Stimulated activated CD8-positive, alpha-beta memory T cell treated with anti-CD3 and anti-CD28 coated beads, Interleukin-15, amount 100 ng/mL, for 24 hours (primary cell): ENCODE results near the gene ZMAT2.
"Not testable (repeated sequence)": the region's sequence is repeated elsewhere in the genome, so short reads cannot be mapped to it uniquely, and the experiment has no call there.

ENCODE experiments used
- DNase-seq: peaks from one replicate; pipeline ENCODE4 v3.0.0-alpha.2; 2020; ENCODE audit warnings: low read depth

The ZMAT2 gene, protein sequence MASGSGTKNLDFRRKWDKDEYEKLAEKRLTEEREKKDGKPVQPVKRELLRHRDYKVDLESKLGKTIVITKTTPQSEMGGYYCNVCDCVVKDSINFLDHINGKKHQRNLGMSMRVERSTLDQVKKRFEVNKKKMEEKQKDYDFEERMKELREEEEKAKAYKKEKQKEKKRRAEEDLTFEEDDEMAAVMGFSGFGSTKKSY

DNA sequence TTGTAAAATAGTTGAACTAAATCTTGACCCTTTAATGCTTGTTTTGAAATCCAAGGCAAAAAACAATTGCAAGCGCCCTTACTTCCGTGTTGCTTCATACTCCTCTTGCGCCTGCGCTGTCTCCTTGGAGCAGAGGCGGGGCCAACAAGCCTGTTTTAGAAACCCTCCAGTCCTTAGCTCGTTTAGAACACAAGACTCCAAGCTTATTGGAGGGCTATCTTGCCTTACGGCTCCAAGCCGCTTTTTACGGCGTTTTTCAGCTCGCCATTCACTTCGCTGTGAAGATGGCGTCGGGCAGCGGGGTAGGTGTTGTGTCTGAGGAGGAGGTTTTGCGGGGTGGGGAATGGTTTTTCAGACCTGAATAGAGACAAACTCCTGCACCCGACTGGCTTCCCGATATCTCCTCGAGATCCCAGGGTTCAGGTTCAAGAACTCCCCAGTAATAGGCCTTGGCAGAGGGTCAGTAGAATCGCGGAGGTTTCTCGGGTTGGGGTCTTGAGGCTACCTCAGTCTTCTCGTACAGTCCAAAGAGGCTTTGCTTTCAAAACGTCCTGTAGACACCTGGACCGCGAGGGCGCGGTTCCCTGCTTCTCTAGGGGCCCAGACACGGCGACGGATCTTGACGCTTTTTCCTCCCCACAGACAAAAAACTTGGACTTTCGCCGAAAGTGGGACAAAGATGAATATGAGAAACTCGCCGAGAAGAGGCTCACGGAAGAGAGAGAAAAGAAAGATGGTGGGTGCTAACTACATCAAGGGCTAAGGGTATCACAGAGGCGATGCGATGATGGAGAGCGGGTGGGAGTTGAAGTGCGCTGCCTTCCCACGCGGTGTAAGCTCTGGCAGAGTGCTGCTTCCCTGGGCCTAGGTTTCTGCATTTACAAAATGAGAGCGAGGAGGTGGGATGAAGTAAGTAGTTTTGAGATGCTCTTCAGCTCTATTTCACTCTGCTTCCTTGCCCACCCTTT is at the start of gene ZMAT2:
ZMAT2 (plus strand) TSS at position 271 of the 968 bp plus-strand sequence; CDS start at position 285, 14 bp downstream.
- peak; percentile 69 for DNase-seq

DNA sequence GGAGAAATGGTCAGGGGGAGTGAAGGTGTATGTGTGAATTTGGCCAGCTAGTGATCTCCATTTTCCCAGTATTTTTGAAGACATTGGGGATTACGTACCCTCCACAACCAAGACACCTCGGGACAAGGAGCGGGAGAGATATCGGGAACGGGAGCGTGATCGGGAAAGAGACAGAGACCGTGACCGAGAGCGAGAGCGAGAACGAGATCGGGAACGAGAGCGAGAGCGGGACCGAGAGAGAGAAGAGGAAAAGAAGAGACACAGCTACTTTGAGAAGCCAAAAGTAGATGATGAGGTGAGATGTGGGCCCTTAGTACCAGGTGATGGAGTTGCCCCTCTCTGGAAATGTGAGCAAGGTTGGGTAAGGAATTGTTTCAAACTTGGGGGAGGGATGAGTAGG is 41.4 kb upstream of the ZMAT2 start:
- no peak for DNase-seq

DNA sequence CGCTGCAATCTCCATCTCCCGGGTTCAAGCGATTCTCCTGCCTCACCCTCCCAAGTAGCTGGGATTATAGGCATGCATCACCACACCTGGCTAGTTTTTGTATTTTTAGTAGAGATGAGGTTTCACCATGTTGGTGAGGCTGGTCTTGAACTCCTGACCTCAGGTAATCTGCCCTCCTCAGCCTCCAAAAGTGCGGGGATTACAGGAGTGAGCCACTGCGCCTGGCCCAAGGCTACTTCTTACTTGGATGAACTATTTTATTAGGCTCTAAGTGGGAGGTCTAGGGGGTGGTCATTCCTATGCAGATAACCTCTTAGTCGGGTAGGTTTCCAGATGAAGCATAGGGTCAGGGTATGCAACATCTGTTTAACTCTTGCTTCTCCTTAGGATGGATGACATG is 39.9 kb upstream of the ZMAT2 start:
- DNase-seq = not testable (repeated sequence)

DNA sequence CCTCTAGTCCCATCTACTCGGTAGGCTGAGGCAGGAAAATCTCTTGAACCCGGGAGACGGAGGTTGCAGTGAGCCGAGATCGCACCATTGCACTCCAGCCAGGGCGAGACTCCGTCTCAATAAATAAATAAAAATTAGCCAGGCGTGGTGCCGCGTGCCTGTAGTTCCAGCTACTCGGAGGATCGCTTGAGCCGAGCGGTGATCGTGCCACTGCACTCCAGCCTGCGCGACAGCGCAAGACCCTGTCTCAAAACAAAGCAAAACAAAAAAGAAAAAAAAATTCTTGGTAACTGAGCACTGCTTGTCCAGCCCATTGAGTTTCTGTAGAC is 36.3 kb upstream of the ZMAT2 start:
- DNase-seq = no peak

DNA sequence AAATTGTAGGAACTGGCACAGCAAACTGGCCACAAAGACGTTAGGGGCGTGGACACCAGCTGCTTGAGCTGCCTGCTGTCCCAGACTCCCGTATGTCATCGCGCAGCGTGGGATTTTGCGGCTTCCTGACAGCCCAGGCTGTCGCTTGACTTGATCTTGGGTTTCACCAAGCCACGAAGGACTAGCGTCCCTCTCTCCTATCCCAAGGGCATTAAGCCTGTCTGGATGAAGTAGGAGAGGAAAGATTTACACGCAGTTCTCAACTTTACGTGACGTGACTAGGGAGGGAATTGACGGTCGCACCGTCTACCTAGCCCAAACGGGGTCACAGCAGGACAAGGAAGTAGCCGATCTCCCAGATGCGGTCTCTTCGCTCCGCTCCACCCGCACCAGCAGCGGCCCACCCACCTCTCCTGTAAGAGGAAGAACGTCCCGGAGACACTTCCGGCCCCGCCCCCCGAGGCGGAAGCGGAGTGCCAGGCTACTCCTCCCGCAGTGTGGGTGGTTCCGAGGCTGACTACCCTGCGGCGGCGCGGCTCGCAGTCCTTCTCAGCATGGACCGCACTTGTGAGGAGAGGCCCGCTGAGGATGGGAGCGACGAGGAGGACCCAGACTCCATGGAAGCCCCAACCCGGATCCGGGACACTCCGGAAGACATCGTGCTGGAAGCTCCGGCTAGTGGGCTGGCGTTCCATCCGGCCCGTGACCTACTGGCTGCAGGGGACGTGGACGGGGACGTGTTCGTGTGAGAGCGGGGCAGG is 35.7 kb upstream of the ZMAT2 start, which contains the start of gene WDR55:
WDR55 (plus strand) TSS at position 546 of the 761 bp plus-strand sequence; CDS start at position 555, 9 bp downstream.
- DNase-seq = peak; percentile 92

DNA sequence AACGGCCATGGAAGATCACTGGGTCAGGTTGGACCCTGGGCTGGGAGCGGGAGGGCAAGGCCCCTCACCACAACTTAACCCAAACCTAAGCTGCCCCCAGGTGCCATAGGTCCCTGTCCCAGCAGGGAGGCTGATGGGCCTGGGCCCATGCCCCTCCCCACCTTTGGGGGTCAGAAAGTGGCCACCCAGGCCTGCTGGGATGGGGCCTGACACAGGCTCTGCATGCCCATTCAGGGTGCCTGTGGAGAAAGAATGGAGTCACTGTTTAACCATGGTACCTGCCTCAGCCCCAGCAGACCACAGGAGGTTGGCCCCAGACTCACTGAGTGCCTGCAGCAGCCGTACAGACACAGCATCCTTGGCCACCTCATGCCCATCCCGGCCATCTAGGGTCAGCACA is 29.2 kb upstream of the ZMAT2 start:
- DNase-seq = not testable (repeated sequence)

DNA sequence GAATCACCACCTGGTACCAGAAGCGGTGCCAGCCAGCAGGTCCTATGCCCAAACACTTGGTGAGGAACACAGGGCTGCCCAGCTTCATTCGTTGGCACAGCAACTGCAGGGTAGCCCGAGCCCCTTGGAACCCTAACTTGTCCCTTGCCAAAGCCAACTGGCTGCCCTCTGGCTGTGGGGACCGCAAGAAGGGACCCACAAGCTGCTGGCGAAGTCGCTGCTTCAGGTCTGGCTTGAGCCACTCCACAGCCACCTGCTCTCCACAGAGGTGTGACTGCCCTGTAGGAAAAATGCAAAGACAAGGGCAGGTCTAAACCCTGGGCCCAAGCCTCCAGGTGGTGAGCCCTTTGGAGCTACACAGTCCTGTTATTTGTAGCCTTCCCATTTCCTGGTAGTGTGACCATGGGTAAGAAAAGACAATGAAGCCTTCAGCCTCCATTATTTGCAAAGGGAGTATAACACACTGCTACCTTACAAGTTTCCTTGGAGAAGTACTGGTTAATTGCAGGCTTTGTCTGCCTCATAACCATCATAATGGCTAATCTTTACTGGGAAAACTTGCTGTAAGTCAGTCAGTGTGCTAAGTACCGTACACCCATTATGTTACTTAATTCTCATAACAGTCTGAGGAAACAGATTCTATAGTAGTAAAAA is 28.6 kb upstream of the ZMAT2 start:
- DNase-seq = no peak

DNA sequence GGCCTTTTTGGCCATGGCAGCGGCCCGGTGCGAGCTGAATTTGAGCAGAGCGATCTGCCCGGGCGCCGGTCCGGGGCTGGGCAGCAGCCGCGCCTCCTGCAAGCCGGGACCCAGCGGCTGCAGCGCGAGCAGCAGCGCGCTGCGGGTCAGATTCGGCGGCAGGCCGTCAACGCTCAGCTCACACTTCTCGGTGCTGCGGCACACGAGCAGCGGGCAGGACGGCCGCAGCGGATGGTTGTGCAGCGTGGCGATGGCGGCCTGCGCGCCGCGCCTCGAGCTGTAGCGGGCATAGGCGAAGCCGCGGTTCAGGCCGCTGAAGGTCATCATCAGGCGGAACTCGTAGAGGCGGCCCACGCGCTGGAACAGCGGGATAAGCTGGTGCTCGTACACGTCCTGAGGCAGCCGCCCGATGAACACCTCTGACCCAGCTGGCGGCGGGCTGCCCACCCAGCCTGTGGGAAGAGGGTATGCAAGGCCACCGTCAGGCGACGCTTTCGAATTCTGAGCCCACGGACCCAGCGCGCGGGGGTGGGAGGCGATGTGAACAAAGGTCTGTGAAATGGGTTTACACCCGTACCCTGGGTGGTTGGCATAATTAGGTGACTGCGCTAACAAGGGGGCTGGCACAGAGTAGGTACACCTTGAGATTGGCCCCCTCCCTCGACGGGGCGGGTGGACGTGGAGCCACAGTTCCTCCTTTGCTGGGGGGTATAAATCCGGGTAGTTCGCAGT is 27.6 kb upstream of the ZMAT2 start:
- no peak for DNase-seq

DNA sequence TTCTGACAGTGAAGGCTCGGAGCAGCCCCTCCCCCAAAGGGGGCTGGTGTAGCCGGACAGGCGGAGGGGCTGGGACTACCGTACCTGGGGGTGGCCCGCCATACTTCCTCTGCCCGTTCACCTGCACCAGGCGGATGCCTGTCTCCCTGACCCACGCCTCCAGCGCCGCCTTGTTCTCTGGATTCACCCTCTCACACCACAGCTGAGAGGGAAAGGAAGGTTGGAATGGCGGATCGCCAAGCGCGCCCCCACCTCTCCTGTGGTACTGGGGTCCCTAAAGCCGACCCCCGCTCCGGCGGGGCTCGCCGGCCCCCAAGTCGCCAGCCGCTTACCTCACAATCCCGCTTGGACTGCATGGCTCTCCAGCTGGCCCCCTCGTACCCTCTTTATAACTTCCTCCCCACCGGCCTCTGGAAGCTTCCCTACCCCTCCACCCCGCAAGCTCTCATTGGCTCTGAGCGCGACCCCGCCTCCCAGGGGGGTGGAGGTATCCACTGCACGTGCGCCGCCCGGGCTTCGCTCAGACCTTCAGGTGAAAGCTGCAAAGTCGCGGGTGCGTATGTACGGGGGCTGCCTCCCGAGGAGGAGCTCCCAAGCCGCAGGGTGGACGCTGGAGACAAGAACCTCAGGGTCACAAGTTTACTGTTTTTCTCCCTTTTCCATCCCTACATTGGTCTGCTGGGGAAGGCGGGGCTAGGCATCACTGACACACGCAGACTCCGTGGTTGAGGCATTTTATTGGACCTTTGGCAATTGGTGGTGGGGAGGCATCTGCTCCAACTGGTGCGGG is 26.9 kb upstream of the ZMAT2 start, which contains the start of gene DND1:
DND1 (minus strand) TSS at position 390 of the 790 bp plus-strand sequence; CDS start at position 356, 34 bp downstream.
- no peak for DNase-seq

DNA sequence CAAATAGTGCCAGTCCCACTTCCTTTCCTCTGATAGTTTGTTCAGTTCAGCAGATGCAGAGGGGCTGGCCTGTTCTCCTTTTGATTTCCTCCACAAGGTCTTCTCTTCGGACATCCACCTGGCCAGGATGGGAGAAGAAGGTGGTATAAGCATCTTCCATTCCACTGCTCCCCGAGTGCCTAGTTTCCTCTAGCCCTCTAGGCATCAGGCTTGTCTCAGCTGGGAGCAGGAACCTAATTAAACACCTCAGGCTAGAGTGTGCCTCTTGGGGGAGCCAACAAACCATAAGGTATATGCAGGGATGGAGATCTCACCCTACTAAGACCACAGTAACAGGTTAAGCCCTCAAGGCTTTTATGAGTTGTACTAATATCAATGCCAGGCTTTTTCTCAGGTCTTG is 26.0 kb upstream of the ZMAT2 start:
- no peak for DNase-seq

DNA sequence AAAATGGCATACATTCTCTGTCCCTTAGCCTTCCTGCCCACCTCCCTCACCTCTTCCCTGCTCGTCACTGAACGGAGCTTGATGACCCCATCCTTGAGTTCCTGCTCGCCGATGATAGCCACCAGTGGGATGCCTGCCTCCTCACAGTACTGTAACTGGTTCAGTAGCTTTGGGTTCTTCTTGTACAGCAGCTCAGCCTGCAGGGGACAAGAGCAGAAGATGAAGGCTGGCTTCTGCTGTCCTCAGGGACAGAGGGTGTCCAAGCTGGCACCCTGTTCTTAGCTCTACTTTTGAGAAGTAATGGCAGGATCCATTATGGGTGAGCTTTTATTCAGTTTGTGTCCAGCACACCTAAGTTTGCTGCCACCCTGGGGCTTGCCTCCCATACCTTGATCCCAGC is 25.6 kb upstream of the ZMAT2 start:
- DNase-seq = no peak

DNA sequence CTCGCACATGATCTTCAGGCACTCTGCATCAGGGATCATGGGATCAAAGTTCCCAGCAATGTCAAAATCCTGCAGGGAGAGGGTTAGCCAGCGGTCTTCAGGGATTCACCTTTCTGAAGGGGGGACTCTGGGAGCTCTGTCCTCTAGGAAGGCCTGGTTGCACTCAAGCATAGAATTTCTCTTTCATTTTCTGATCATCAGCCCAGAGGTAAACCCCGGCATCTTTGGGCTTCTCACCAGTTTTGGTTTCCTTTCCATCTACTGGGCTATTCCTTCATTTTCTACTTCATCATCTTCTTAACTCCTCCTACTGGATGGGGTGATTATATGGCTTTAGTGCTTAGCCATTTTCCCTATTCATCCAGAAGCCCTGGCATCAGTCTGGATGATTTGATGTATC is 22.3 kb upstream of the ZMAT2 start:
- no peak for DNase-seq

DNA sequence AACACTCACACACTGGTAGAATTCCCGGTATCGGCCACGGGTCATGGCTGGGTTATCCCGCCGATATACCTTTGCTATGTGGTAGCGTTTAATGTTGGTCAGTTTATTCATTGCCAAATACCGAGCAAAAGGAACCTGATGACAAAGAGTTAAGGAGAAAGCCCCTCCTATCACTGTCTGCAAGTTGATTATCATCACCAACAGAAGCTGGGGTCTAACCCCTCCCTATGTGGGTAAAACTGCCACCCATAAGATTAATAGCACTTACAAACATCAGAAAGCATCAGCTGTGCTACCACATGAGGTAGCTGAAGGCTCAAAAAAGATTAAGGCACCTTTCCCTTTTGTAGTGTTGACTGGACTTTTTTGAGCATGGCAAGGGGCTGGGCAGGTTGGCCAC is 21.3 kb upstream of the ZMAT2 start:
- DNase-seq = no peak

DNA sequence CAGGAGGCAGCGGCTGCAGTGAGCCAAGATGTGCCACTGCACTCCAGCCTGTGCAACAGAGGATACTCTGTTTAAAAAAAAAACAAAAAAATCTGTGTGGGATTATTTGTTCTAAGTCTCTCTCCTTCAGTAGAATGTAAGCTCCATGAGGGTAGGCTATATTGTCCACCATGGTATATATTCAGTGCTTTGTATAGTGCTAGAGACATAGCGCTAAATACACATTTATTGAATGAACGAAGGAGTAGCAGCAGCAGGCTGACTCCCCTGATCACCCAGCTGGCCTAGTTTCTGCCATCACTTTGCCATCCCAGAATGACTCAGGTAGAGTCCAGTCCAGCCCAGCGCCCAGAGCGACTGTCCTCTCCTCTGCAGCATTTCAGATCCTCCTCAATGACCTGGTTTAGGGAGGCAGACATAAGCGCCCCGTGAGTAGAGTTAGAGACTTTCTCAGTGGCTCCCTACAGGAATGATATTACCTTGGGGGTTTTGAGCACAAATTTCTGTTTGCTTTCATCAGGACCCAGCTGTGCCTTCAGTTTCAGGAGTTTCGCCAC is 9.8 kb upstream of the ZMAT2 start:
- DNase-seq = no peak

DNA sequence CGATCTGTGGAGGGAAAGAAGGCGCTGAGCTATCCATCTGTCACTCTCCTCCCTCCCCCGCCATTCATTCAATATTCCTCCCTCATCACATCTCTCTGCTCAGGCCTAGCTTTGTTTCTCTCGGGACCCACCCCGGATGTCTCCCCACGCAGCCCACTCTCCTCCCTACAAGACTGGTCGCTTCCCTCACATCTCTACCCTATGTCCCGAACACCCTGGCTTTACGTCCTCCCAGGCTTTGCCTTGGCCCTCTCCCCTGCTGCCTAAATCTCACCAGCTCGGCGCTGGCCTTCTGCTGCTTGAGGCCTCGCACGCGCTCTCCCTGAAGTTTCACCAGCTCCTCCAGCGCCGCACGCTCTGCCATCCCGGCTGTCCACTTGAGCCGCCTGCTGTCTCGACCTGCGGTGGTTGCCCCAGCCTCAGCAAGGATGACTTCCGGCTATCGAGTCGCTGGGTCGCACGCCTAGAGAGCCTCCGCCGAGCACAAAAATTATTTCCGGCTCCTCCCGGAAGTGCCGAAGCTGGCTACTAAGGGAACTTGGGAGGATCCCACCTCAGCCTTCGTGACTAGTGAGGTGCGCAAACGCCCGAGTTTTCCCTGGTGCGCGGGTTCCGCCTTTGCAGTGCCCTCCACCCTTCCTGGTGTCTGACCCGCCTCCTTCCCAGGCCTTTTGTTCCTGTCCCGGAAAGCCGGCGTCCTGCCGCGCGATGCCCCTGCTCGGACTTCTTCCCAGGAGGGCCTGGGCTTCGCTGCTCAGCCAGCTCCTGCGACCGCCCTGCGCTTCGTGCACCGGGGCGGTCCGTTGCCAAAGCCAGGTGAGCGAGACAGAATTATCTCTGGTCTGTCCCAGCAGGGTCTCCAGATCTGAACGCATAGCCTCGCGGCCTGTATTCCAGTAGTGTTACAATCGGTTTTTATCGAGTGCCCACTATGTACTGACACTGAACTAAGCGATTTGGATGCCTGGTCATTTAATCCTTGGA is 9.0 kb upstream of the ZMAT2 start, which contains the start of the genes HARS1 and HARS2:
HARS1 (minus strand) TSS at position 430 of the 984 bp plus-strand sequence; CDS start at position 364, 66 bp downstream.
HARS2 (plus strand) TSS at position 515 of the 984 bp plus-strand sequence; CDS start at position 709, 194 bp downstream.
- DNase-seq = peak; percentile 59

DNA sequence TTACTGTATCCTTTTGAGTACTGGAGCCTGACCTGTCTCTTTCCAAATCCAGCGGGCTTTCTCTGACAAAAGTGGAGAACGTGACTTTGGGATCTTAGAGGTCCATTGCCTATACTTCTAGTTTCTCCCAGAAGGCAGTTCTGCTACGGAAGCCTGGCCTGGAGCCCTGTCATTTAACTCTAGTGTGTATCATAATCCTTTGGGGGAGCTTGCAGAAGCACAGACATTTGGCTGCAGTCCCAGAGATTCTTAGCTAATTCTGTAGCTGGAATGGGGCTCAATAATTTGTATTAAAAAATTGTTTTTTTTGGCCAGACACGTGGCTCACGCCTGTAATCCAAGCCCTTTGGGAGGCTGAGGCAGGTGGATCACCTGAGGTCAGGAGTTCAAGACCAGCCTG is 6.0 kb upstream of the ZMAT2 start:
- no peak for DNase-seq

DNA sequence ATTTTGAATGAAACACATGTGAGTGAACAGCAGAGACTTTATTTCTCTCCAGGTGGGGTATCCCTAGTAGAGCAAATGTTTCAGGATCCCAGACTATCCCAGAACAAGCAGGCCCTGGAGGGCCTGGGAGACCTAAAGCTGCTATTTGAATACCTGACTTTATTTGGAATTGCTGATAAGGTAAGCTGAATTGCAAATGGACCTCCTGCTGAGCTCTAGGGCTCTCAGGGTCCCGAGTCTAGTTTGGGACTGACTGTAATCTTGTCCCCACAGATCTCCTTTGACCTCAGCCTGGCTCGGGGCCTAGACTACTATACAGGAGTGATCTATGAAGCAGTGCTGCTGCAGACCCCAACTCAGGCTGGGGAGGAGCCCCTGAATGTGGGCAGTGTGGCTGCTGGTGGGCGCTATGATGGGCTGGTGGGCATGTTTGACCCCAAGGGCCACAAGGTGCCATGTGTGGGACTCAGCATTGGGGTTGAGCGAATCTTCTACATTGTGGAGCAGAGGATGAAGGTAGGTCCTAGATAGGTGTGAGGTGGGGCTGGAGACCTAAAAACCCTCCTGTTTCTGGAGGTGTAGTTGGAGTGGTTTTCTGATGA is 3.3 kb upstream of the ZMAT2 start:
- DNase-seq = no peak

DNA sequence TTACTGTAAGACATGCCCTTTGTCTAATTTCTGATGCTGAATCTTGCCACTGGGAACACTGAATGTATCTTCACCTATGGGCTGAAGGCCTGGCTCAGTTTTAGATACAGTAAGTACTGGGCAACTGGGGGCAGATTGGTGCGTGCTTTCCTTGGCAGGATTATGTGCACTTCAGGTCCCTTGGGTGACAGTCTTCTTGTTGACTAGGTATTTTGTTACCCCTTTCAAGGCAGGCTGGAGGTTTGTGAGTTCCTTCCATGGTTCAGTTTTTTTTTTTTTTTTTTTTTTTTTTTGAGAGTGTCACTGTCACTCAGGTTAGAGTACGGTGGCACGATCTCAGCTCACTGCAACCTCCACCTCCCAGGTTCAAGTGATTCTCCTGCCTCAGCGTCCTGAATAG is 7.6 kb downstream of the ZMAT2 start:
- DNase-seq = no peak
